ENCODE measurements around the gene KHDC4.

KHDC4 gene

DNA sequence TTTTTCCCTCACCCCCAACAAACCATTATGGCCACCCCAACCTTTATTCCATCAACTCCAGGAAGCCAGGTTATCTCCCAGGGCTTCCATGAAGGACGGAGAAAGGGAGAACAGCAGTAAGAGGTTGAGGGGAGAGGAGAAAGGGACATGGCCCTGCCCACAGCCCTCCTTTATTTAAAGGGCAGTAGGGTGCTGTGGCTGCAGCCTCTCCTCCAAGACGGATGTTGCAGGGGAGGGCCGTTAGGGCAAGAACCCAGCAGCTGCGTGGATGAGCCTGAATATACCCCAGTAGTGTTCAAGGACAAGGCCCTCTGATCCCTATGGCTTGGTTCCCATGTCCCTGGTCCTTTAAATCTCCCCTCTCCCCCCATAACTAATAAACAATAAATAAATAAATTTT, 13.1 kb upstream of the KHDC4 start:
- H3K27me3 ChIP-seq (ENCODE audit: insufficient read depth, insufficient read length) = no peaks in the 10 kb centered on the region
- TF ChIP-seq SUZ12 (IDR thresholded peaks at IDR 0.05; ENCODE audit: extremely low read depth, insufficient read depth, insufficient read length) (no peak), ZNF274 (IDR thresholded peaks at IDR 0.05; ENCODE audit: low read depth, low read length) (no peak), YY1 (IDR thresholded peaks at IDR 0.05; ENCODE audit: insufficient read depth, insufficient read length) (no peak)
- no peak for DNase-seq (ENCODE audit: low read depth, low spot score)
- no peak overlapping the region for H3K9ac ChIP-seq (ENCODE audit: insufficient read length, low read depth)
- H3K36me3 ChIP-seq (ENCODE audit: insufficient read depth, insufficient read length, low read length) = peaks cover 60% of the 10 kb centered on the region
- peaks cover 12% of the 10 kb centered on the region for H3K4me1 ChIP-seq (ENCODE audit: insufficient read depth, insufficient read length)
- no peak overlapping the region for H3K4me3 ChIP-seq (ENCODE audit: insufficient read length, low read depth)
- no peaks in the 10 kb centered on the region for H3K9me3 ChIP-seq (ENCODE audit: insufficient read depth, low read length)

DNA sequence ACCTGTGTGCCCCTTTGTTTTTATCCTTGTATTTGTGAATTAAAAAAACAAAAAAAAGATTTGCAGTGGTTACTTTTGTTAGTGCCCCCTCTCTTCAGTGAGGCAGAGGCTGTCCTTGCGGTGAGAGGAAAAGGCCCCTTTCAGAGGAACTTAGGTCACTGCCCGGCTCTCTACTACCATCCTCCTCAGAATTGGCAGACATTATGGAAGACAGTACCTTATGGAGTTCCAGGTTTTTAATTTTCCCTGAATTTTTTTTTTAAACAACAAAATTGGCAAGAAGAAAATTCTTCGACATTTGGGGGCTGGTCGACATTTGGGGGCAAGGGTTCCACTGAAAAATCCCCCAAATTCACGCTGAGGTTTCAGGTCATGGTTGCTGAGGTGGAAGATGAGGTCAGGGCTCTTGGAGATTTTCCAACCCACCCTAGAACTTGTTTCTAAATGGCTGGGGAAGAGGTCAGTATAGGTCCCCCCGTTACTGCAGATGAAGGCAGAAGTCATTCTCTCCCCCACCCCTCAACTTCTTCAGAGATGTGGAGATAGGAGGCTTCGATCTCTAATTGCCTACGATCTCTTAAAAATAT, 12.5 kb upstream of the KHDC4 start:
- Histone ChIP-seq H3K4me3 (ENCODE audit: insufficient read length, low read depth) (no peak overlapping the region), H3K27me3 (ENCODE audit: insufficient read depth, insufficient read length) (no peaks in the 10 kb centered on the region), H3K36me3 (ENCODE audit: insufficient read depth, insufficient read length, low read length) (peaks cover 54% of the 10 kb centered on the region), H3K4me1 (ENCODE audit: insufficient read depth, insufficient read length) (peaks cover 16% of the 10 kb centered on the region), H3K9ac (ENCODE audit: insufficient read length, low read depth) (no peak overlapping the region), H3K9me3 (ENCODE audit: insufficient read depth, low read length) (no peaks in the 10 kb centered on the region)
- no peak for DNase-seq (ENCODE audit: low read depth, low spot score)
- TF ChIP-seq YY1 (IDR thresholded peaks at IDR 0.05; ENCODE audit: insufficient read depth, insufficient read length) (no peak), SUZ12 (IDR thresholded peaks at IDR 0.05; ENCODE audit: extremely low read depth, insufficient read depth, insufficient read length) (no peak)

DNA sequence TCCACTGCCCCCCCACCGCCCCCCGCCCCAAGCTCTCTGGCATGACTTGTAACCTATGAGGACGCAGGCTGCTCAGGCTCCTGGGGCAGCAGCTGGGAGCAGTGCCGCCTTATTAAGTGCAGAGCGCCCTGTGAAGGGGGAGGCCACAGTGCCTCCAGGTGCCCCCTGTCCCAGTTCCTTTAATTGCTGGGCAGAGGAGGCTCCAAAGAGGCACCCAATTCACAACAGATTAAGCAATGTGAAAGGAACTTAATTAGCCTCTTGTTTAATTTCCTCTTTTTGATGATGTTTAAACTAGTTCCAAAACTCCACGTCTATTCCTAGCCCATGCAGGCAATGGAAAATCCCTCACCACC, 10.2 kb upstream of the KHDC4 start:
- TF ChIP-seq YY1 (IDR thresholded peaks at IDR 0.05; ENCODE audit: insufficient read depth, insufficient read length) (no peak), ZNF274 (IDR thresholded peaks at IDR 0.05; ENCODE audit: low read depth, low read length) (no peak), SUZ12 (IDR thresholded peaks at IDR 0.05; ENCODE audit: extremely low read depth, insufficient read depth, insufficient read length) (no peak)
- H3K9ac ChIP-seq (ENCODE audit: insufficient read length, low read depth) = no peak overlapping the region
- H3K36me3 ChIP-seq (ENCODE audit: insufficient read depth, insufficient read length, low read length) = peaks cover 32% of the 10 kb centered on the region
- no peak overlapping the region for H3K4me3 ChIP-seq (ENCODE audit: insufficient read length, low read depth)
- DNase-seq (ENCODE audit: low read depth, low spot score) = no peak
- H3K4me1 ChIP-seq (ENCODE audit: insufficient read depth, insufficient read length) = peaks cover 28% of the 10 kb centered on the region
- no peaks in the 10 kb centered on the region for H3K9me3 ChIP-seq (ENCODE audit: insufficient read depth, low read length)
- no peaks in the 10 kb centered on the region for H3K27me3 ChIP-seq (ENCODE audit: insufficient read depth, insufficient read length)

DNA sequence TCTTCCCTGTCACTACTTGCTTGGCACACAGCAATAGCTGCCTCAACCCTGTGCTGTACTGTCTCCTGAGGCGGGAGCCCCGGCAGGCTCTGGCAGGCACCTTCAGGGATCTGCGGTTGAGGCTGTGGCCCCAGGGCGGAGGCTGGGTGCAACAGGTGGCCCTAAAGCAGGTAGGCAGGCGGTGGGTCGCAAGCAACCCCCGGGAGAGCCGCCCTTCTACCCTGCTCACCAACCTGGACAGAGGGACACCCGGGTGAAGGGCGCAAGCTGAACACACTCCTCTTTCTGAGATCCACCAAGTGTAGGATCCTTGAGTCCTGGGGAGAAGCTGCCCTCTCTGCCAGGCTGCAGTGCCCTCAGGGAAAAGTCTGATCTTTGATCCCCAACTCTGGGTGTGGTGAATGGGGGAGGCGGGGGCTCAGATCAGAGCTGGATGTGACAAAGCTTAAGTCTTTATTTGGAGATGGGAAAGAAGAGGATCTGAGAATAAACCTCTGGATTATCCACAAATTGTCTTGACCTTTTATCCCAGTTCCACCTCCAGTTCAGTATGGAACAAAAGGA, 8.4 kb upstream of the KHDC4 start:
- H3K9ac ChIP-seq (ENCODE audit: insufficient read length, low read depth) = no peak overlapping the region
- H3K4me1 ChIP-seq (ENCODE audit: insufficient read depth, insufficient read length) = peaks cover 28% of the 10 kb centered on the region
- no peaks in the 10 kb centered on the region for H3K27me3 ChIP-seq (ENCODE audit: insufficient read depth, insufficient read length)
- no peak overlapping the region for H3K4me3 ChIP-seq (ENCODE audit: insufficient read length, low read depth)
- DNase-seq (ENCODE audit: low read depth, low spot score) = no peak
- TF ChIP-seq YY1 (IDR thresholded peaks at IDR 0.05; ENCODE audit: insufficient read depth, insufficient read length) = no peak
- TF ChIP-seq ZNF274 (IDR thresholded peaks at IDR 0.05; ENCODE audit: low read depth, low read length) = no peak
- no peak for TF ChIP-seq SUZ12 (IDR thresholded peaks at IDR 0.05; ENCODE audit: extremely low read depth, insufficient read depth, insufficient read length)
- peaks cover 18% of the 10 kb centered on the region for H3K36me3 ChIP-seq (ENCODE audit: insufficient read depth, insufficient read length, low read length)
- no peaks in the 10 kb centered on the region for H3K9me3 ChIP-seq (ENCODE audit: insufficient read depth, low read length)

DNA sequence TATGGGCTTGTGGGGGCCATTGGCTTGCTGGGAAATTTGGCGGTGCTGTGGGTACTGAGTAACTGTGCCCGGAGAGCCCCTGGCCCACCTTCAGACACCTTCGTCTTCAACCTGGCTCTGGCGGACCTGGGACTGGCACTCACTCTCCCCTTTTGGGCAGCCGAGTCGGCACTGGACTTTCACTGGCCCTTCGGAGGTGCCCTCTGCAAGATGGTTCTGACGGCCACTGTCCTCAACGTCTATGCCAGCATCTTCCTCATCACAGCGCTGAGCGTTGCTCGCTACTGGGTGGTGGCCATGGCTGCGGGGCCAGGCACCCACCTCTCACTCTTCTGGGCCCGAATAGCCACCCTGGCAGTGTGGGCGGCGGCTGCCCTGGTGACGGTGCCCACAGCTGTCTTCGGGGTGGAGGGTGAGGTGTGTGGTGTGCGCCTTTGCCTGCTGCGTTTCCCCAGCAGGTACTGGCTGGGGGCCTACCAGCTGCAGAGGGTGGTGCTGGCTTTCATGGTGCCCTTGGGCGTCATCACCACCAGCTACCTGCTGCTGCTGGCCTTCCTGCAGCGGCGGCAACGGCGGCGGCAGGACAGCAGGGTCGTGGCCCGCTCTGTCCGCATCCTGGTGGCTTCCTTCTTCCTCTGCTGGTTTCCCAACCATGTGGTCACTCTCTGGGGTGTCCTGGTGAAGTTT, 7.8 kb upstream of the KHDC4 start:
- no peak overlapping the region for H3K9ac ChIP-seq (ENCODE audit: insufficient read length, low read depth)

DNA sequence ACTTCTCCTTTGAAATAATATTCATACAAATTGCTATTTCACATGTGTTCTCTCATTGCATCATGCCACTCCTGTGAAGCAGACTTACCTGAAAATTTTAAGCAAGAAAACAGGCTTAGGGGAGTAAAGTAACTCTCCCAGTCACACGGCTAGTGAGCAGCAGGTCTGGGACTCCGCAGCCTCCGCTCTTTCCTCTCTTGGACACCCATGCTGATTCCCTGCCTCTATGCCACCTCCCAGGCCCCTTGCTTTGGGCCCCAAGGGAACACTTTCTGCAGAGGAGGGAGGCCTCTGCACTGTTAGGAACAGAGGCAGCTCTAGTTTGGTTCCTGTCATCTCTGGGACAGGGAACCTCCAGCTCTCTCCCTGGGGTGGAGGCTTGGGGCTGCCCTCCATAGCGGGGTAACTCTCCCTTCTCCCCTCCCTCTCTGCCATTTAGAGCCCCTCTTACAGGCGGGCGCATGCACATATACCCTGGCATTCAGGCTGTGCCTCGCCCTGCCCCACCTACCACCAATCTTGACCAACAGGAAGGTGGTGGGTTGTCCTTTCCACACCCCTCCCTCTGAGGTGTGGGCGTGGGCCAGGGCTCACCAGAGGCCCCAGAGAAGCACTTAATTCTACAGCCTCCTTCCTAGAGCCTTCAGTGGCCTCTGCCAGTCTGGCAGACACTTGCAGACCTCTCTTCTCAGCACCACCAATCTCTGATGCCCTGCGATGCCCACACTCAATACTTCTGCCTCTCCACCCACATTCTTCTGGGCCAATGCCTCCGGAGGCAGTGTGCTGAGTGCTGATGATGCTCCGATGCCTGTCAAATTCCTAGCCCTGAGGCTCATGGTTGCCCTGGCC, 7.0 kb upstream of the KHDC4 start, which contains the start of gene RXFP4:
Gene RXFP4 (plus strand): TSS at position 646 of the 852 bp plus-strand sequence. CDS start 72 bp downstream, at position 718.
- Histone ChIP-seq H3K4me3 (ENCODE audit: insufficient read length, low read depth) (no peak within 1 kb of the TSS), H3K9ac (ENCODE audit: insufficient read length, low read depth) (no peak within 1 kb of the TSS), H3K9me3 (ENCODE audit: insufficient read depth, low read length) (no peaks in the 10 kb centered on the region), H3K36me3 (ENCODE audit: insufficient read depth, insufficient read length, low read length) (peaks cover 4% of the 10 kb centered on the region), H3K4me1 (ENCODE audit: insufficient read depth, insufficient read length) (peaks cover 24% of the 10 kb centered on the region), H3K27me3 (ENCODE audit: insufficient read depth, insufficient read length) (no peaks in the 10 kb centered on the region)
- DNase-seq (ENCODE audit: low read depth, low spot score) = no peak
- TF ChIP-seq ZNF274 (IDR thresholded peaks at IDR 0.05; ENCODE audit: low read depth, low read length) (no peak), YY1 (IDR thresholded peaks at IDR 0.05; ENCODE audit: insufficient read depth, insufficient read length) (no peak), SUZ12 (IDR thresholded peaks at IDR 0.05; ENCODE audit: extremely low read depth, insufficient read depth, insufficient read length) (no peak)

More for the DNA sequence above, 7.8 kb upstream of the KHDC4 start:
- Histone ChIP-seq H3K9me3 (ENCODE audit: insufficient read depth, low read length) (no peaks in the 10 kb centered on the region), H3K4me3 (ENCODE audit: insufficient read length, low read depth) (no peak overlapping the region), H3K27me3 (ENCODE audit: insufficient read depth, insufficient read length) (no peaks in the 10 kb centered on the region), H3K36me3 (ENCODE audit: insufficient read depth, insufficient read length, low read length) (peaks cover 11% of the 10 kb centered on the region), H3K4me1 (ENCODE audit: insufficient read depth, insufficient read length) (peaks cover 28% of the 10 kb centered on the region)
- TF ChIP-seq SUZ12 (IDR thresholded peaks at IDR 0.05; ENCODE audit: extremely low read depth, insufficient read depth, insufficient read length) (no peak), ZNF274 (IDR thresholded peaks at IDR 0.05; ENCODE audit: low read depth, low read length) (no peak), YY1 (IDR thresholded peaks at IDR 0.05; ENCODE audit: insufficient read depth, insufficient read length) (no peak)
- DNase-seq (ENCODE audit: low read depth, low spot score) = no peak
